Smooth muscle cell (in vitro differentiated cells): ENCODE measurements around the gene STUM. TPM values are rescaled to one million over a fixed set of nuclear protein-coding genes. Genes with fewer than 3 reads are reported as not detected.

Experiments used
- DNase-seq: peaks from one replicate; lab custom pipeline; 2025; ENCODE audit not compliant: unreplicated experiment; lab: John Stamatoyannopoulos, UW
- H2AFZ ChIP-seq: fragments of 200-600 bp; sonication (generic); 2 replicates; pipeline ENCODE4 v1.6.0; 2016; ENCODE audit warnings: antibody characterized with exemption, low read depth, mild to moderate bottlenecking
- H3F3A ChIP-seq: fragments of 200-600 bp; sonication (generic); 2 replicates; pipeline ENCODE4 v1.6.0; 2017; ENCODE audit warnings: antibody characterized with exemption, low read depth
- H3K27ac ChIP-seq: fragments of 200-600 bp; sonication (generic); 2 replicates; pipeline ENCODE4 v1.5.1; 2016; ENCODE audit warnings: low read depth, mild to moderate bottlenecking
- H3K27me3 ChIP-seq: fragments of 200-600 bp; sonication (generic); 2 replicates; pipeline ENCODE4 v1.6.1; 2016; ENCODE audit warnings: low read depth, mild to moderate bottlenecking
- H3K36me3 ChIP-seq: fragments of 200-600 bp; sonication (generic); 2 replicates; pipeline ENCODE4 v1.5.1; 2016; ENCODE audit warnings: low read depth
- H3K4me1 ChIP-seq: fragments of 200-600 bp; sonication (generic); 2 replicates; pipeline ENCODE4 v1.5.1; 2016; ENCODE audit warnings: low read depth
- H3K4me2 ChIP-seq: fragments of 200-600 bp; sonication (generic); 2 replicates; pipeline ENCODE4 v1.6.0; 2016; ENCODE audit warnings: mild to moderate bottlenecking
- H3K4me3 ChIP-seq: fragments of 200-600 bp; sonication (generic); 2 replicates; pipeline ENCODE4 v1.5.1; 2016; ENCODE audit warnings: mild to moderate bottlenecking
- H3K79me2 ChIP-seq: fragments of 200-600 bp; sonication (generic); 2 replicates; pipeline ENCODE4 v1.6.0; 2016; ENCODE audit warnings: low read depth, mild to moderate bottlenecking
- H3K9ac ChIP-seq: fragments of 200-600 bp; sonication (generic); 2 replicates; pipeline ENCODE4 v1.6.0; 2016; ENCODE audit warnings: low read depth
- H3K9me3 ChIP-seq: fragments of 200-600 bp; sonication (generic); replicated peaks from 2 replicates; pipeline ENCODE4 v1.5.1; 2016; ENCODE audit warnings: low read depth
- H4K20me1 ChIP-seq: fragments of 200-600 bp; sonication (generic); 2 replicates; pipeline ENCODE4 v1.6.0; 2016; ENCODE audit warnings: low read depth
- WGBS: methylation state at CpG from one replicate; pipeline ENCODE4 v1.1.7; 2016; ENCODE audit warnings: low lambda C conversion rate; 5-methylcytosine and 5-hydroxymethylcytosine counted together
- polyA plus RNA-seq: library from polyadenylated mRNA; unstranded; fragments of >200 nt; fragmentation: Nextera tagmentation; extraction: Ambion mirVana; gene quantifications from 2 replicates; pipeline ENCODE4 v1.2.1, GENCODE V29; 2016
- total RNA-seq: library from RNA; depleted of rRNA; stranded (reverse); fragments of >200 nt; gene quantifications from 2 replicates; pipeline ENCODE4 v1.2.3, GENCODE V29; 2014
- TF ChIP-seq, protein P1 (sequence below): fragments of 200-600 bp; sonication (generic); IDR thresholded peaks from 2 replicates; pipeline ENCODE4 v1.5.1; 2017; ENCODE audit warnings: borderline replicate concordance, mild to moderate bottlenecking, antibody characterized with exemption; ENCODE audit not compliant: insufficient read depth, poor library complexity, severe bottlenecking

The STUM gene
- total and polyA plus RNA-seq, 2 experiments from 2014 or later: 0.04 TPM; not detected in 1

DNA sequence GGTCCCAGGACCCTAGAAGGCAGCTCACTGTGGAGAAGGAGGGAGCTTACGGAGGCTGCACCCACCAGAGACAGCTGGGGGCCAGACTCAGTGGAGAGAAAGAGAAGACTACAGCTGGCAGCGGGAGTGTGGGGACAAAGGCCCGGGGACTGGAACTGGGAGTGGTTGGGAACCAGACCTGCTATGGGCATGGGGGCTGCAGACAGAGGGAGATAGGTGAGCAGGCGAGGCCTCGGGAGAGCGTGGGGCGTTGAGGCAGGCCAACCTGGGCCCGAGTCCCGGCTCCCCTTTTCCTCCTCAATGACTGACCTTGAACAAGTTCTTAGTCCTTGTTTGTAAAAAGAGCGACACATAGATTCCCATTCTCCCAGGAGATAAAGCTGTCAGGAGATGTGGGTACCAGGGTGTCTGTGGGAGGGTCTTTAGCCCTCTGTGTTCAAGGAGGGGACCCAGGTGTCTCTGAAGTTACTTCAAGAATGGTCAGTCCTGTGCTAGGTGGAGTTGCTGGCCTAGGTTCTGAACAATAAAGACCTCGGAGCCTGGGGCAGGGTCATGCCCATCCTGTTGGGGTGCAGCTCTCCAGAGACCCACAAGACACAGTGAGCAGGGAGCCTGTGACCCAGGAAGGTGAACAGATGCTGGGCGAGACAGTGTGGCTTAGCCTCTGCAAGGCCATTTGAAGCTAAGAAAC is 102.6 kb downstream of the STUM start:
- TF ChIP-seq, protein P1, sequence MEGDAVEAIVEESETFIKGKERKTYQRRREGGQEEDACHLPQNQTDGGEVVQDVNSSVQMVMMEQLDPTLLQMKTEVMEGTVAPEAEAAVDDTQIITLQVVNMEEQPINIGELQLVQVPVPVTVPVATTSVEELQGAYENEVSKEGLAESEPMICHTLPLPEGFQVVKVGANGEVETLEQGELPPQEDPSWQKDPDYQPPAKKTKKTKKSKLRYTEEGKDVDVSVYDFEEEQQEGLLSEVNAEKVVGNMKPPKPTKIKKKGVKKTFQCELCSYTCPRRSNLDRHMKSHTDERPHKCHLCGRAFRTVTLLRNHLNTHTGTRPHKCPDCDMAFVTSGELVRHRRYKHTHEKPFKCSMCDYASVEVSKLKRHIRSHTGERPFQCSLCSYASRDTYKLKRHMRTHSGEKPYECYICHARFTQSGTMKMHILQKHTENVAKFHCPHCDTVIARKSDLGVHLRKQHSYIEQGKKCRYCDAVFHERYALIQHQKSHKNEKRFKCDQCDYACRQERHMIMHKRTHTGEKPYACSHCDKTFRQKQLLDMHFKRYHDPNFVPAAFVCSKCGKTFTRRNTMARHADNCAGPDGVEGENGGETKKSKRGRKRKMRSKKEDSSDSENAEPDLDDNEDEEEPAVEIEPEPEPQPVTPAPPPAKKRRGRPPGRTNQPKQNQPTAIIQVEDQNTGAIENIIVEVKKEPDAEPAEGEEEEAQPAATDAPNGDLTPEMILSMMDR: no peak
- 95% methylated on average over 12 of the region's 12 CpGs for WGBS

DNA sequence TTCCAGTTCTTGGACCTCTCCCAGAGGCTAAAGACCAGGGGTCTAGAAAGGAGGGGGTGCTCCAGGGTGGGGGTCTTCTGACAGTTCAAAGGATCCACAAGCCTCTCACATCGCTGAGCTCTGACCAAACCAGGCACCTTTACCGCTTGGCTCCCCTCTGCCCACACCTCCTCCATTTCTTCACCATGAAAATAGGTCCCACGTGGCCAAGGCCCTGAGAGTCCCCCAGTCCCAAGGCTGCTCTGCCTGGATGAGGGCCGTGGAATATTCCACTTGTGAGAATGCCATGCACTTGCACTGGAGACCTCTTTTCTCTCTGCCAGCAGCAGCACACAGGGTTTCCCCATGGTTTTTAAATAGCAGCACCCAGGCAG is 103.2 kb downstream of the STUM start:
- WGBS: 92% methylated on average over 4 of the region's 4 CpGs
- H3K4me2 ChIP-seq: no peak overlapping the region

More for the DNA sequence above, 102.6 kb downstream of the STUM start:
- Histone ChIP-seq H3K9me3 (no peaks in the 10 kb centered on the region), H3K4me2 (no peak overlapping the region), H3K4me3 (no peak overlapping the region), H3K79me2 (no peaks in the 10 kb centered on the region), H3F3A (no peaks in the 10 kb centered on the region), H3K9ac (no peak overlapping the region), H3K36me3 (no peaks in the 10 kb centered on the region), H4K20me1 (no peaks in the 10 kb centered on the region), H3K27me3 (no peaks in the 10 kb centered on the region), H3K4me1 (peaks cover 31% of the 10 kb centered on the region), H2AFZ (no peak overlapping the region), H3K27ac (no peak overlapping the region)
- no peak for DNase-seq

DNA sequence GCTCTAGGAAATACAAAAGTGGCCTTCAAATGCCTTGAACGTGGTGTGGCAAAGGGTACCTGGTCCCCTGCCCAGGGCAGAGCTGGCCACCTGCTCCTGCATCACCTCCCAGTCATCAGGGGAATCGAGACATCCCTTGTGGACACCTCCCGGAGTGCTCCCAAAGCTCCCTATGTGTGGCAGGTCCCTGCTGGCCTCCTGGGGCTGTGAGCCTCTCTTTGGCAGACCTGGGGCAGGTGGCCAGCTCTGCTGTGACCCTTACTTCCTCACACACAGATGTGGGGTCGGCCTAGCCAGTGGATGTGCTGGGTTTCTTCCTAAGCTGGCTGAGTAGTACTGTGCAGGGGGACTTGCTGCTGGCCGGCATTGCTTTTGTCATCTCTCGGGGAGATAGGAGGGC is 104.0 kb downstream of the STUM start:
- H3K4me3 ChIP-seq: no peak overlapping the region
- no peak overlapping the region for H3K9ac ChIP-seq
- 92% methylated on average over 6 of the region's 6 CpGs for whole genome bisulfite sequencing
- peaks cover 36% of the 10 kb centered on the region for H3K4me1 ChIP-seq
- H2AFZ ChIP-seq: no peak overlapping the region
- H3K36me3 ChIP-seq: no peaks in the 10 kb centered on the region
- H3K79me2 ChIP-seq: no peaks in the 10 kb centered on the region
- no peak overlapping the region for H3K27ac ChIP-seq
- no peaks in the 10 kb centered on the region for H3F3A ChIP-seq
- H3K9me3 ChIP-seq: no peaks in the 10 kb centered on the region
- H4K20me1 ChIP-seq: no peaks in the 10 kb centered on the region
- no peak overlapping the region for H3K4me2 ChIP-seq
- TF ChIP-seq, protein P1: no peak
- DNase-seq: no peak
- H3K27me3 ChIP-seq: no peaks in the 10 kb centered on the region

More for the DNA sequence above, 103.2 kb downstream of the STUM start:
- H3K79me2 ChIP-seq: no peaks in the 10 kb centered on the region
- no peak for DNase-seq
- no peaks in the 10 kb centered on the region for H3K36me3 ChIP-seq
- no peak overlapping the region for H3K4me3 ChIP-seq
- H2AFZ ChIP-seq: no peak overlapping the region
- H3K27ac ChIP-seq: no peak overlapping the region
- H3K27me3 ChIP-seq: no peaks in the 10 kb centered on the region
- H3K9ac ChIP-seq: no peak overlapping the region
- TF ChIP-seq, protein P1: no peak
- no peaks in the 10 kb centered on the region for H3F3A ChIP-seq
- H3K4me1 ChIP-seq: peaks cover 34% of the 10 kb centered on the region
- H3K9me3 ChIP-seq: no peaks in the 10 kb centered on the region
- H4K20me1 ChIP-seq: no peaks in the 10 kb centered on the region
